CMK (cell line): ENCODE measurements around the gene RNF213.

Experiments used
- DNase-seq: peaks from one replicate; pipeline ENCODE4 v3.0.0-alpha.2; 2010; ENCODE audit warnings: low read depth

RNF213 gene

DNA sequence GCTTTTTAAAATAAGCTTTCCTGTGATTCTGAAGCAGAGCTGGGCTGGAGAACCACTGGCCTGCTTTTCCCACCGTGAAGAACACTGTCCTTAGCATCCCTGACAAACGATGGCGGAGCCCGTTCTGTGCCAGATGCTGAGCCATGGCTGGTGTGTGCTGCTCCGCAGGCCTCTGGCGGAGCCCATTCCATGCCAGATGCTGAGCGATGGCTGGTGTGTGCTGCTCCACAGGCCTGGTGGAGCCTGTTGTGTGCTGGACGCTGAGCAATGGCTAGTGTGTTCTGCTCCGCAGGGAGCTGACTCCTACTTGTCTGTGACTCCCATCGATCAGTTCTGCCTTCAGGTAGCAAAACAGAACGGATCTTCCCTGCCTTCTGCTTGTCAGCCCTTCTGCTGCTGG, 158.6 kb downstream of the RNF213 start:
- DNase-seq = no peak

DNA sequence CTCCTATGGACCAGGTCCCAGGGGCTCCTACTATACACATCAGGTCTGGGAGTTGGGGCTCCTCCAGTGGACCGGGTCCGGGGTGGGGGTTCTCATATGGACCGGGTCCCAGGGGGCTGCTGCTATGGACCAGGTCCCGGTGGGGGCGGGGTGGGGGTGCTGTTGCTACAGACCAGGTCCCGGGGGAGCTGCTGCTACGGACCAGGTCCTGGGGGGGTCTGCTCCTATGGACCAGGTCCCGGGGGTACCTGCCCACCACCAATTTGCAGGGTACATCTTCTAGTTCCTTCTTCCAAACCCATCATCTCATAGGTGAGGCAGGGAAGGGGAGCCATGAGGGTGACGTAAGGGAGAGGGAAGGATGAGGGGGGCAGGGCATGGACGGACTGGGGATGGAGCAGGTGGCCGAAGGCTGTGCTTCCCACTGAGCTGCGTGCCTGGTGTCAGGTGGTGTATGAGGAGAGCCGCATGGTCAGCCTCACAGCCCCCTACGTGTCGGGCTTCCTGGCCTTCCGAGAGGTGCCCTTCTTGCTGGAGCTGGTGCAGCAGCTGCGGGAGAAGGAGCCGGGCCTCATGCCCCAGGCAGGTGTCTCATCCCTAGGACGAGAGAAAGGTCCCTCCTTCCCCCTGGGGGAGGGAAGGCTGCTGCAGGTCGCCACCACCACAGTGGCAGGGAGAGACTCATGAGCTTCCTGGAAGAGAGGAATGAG, 160.9 kb downstream of the RNF213 start:
- no peak for DNase-seq

DNA sequence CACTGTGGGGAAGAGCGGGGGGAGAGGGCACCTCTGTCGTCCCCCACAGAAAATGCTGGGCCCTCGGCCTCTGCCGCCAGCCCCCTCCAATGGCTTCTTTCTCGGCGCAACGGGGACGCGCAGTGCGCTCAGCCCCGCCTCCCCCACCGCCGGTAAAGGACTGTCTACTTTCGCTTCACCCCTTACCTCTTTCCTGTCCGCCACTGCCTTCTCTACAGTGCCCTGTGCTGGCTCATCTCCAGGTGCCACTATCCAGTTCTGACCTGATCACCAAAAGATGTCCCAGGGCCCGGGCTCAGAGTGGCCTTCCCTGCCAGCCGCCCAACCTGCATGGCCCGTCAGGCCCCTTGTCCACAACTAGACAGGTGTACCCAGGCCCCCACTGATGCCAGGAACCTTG, 161.6 kb downstream of the RNF213 start:
- DNase-seq = no peak

DNA sequence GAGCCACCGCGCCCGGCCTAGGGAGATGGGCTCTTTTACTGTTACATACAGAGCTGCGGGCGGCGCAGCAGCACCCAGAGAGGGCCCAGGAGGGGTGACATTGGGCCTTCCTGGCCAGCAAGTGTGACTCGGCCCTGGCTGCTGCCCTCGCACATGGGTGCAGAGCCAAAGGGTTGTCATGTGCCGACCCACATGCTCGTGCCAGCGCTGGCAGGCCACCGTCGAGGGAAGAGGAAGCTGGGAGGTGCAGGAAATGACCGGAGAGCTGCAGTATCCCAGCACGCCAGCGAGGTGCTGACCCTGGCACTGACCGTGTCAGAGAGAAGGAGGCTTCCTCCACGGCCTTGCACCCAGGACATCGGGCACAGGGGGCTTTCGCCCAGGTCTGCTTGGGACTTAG, 162.3 kb downstream of the RNF213 start:
- no peak for DNase-seq

GRCh38 chr17:80423536-80424225, 163.0 kb downstream of the RNF213 start:
- no peak for DNase-seq

DNA sequence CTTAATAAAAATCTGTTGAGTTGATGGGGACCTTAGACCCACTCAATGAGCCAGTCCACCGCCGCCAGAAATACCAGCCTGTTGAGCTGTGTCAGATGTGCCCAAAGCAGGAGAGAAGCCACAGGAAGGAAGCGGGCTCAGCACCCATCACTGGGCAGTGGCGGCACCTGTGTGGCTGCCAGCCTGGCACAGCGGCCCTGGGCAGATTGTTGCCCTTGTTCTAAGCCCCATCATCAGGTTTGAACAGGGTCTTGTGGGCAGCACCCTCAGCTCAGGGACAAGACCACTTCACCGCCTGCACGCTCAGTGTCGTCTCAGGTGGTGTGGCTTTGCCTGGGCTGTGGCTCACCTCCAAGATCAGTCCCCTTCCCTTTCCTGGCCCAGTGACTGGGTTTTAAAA, 163.6 kb downstream of the RNF213 start:
- DNase-seq = no peak

DNA sequence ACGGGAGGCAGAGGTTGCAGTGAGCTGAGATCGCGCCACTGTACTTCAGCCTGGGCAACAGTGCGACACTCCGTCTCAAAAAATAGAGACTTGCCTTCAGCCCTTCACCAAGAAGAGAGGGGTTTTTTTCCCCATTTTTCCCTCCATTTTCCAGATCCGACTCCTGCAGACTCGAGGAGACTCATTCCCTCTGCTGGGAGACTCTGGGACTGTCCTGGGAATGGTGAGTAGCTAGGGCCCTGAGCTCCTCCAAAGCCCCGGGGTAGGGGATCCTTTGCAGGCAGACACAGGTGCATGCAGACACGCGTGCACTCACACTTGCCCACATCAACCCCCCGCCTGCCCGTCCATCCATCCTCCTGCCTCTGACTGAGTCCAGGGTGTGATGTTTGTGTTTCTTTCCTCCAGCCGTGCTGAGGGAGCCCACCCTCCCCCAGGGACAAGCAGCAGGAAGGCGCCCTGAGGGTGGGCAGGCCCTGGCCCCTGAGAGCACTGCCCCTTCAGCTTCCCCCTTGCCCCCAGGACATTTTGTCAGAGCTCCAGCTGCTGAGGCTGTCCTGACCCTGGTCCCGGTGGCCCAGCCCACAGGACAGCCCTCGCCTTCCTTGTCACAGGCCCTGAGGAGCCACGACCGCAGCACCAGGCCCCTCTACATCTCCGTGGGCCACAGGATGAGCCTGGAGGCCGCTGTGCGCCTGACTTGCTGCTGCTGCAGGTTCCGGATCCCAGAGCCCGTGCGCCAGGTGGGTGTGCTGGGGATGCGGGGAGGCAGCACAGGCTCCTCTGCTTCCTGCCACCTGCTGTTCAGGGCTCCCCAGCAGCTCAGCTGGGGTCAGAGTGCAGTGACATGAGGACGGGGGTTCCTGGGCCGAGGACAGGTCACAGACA, 164.5 kb downstream of the RNF213 start:
- DNase-seq = no peak

DNA sequence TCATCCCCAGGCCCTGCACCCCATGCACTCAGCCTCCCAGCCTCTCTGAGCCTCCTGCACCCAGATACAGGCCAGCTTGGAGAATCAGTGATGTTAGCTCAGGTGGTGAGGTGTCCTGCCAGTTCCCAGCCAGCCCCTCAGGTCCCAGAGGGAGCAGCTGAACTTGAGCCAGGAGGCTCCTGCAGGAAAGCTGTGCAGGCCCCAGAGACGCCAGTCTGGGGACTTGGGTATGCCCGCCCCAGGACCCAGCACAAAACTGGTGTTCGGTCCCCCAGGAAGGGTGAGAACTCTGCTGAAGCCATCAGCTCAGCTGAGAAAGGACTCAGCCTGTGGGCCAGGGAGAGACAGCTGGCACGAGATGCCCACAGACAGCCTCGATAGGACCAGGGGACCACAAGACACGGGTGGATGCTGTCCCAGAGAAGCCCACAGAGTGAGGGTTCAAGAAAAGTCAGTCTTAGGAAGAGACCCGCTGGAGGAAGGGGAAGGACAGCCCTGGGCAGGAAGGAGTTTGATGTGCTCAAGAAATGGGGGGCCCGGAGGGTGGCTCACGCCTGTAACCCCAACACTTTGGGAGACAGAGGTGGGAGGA, 165.3 kb downstream of the RNF213 start:
- DNase-seq = no peak

DNA sequence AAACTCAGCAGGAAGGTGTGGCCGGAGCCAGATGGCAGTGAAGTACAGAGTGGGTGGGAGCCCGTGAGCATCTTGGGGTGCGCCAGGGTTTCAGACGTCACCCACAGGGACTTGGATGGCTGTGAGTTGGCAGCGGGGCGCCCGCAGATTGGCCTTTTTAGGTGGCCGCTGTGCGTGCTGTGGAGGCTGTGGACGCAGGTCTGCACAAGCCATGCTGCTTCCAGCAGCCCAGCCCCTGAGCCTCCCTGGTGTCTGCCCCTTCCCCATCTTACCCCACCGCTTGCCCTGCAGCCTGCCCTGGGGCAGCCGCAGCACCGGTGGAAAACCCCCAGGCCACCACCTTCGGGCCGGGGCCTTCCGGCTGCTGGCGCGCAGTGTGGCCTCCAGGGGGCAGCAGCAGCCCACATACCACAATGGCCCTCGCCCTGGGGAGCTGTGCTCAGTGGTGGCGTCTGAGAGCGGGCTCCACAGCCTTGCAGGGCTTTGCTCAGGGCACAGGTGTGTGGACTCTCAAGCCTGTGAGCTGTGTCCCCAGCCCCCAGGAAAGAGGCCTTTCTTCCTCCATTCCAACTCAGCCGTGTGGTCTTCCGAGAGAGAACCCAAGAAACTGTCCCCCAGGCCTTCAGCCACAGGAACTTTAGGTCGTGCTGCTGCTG, 166.1 kb downstream of the RNF213 start:
- DNase-seq = peak; percentile 51

DNA sequence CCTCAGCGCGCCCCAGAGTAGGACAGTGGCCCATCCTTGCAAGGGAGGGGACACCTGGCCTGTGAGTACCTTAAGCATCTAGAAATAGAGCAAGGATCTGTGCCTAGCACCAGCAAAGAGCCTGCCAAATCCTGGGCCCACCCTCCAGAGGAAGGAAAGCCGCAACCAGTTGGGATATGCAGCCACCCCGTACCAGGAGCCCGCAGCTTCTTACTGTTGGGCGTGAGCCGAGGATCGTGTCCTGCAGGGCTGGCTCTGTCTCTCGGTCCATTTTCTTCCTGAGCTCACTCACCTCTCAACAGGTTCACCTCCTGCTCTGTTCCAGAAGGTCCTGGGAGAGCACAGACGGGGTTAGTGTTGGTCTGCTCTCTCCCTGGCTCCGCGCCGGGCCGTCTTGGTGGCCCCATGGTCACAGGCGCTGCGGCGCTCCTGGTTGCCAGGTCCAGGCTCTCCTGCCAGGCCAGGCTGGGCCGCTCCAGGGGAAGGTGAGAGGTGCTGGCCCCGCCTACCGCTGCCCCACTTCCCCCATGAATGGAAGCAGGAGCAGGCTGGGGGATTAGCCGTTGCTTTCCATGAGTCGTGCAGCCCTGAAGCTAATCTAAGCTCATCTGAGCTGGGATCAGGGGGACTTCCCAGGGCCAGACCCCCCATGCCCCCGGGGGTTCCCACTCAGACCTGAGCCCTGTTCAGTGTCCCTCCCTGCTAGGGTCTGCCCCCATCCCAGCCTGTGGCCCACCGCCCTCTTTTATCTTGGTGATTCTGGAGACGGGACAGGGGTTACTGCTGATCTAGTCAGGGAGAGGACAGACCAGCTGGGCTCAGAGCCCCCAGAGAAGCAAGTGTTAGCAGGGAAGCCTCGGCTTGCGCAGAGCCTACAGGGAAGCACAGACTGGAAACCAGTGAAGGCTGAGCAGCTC, 167.0 kb downstream of the RNF213 start:
- DNase-seq = no peak

- no peak for DNase-seq
Measured at GRCh38 chr17:80428363-80428762, 167.7 kb downstream of the RNF213 start.

GRCh38 chr17:80428796-80429195, 168.1 kb downstream of the RNF213 start:
- DNase-seq = no peak

GRCh38 chr17:80429356-80430275, 169.0 kb downstream of the RNF213 start:
- no peak for DNase-seq

- DNase-seq = no peak
Measured at GRCh38 chr17:80430446-80431245, 170.0 kb downstream of the RNF213 start.

DNA sequence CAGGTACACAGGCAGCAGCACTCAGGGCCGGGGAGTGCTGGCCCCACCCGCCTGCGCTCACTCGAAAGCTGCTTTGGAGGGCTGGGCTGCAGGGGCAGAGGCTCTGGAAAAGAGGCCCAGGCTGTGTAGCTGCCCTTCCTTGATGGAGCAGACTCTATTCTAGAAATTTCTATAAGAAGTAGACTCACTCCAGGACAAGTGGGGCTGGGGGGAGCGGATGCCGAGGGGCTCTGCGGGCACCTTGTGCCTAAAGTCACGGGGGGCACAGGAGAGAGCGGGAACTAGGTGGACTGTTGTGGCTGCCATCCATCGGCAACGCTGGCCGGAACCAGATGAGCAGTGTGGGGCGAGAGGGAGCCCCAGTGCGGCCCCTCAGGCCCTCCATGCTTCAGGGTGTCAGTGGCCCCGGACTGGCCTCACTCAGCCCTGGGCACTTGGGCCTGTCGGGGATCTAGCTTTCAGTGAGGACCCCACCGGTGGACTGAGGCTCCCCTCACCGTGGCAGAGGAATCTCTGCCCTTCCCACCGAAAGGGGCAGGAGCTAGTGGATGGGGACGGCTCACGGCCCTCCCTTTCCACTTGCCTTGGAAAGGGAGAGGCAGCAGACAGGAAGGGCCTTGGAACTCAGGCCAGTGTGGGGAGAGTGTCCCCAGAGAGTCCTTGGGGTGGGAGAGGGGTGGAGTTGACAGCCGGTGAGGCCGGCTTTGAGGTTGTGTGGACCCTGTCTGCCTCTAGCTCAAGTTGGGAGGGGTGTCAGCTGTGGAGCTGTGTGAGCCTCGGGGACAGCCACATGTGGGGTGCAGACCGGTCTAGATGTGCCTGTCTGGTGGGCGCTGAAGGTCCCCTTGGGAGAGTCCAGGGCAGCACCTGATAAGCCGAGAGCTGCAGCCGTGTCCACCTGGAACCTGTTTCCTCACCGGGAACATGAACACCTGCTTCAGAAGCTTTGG, 170.9 kb downstream of the RNF213 start:
- no peak for DNase-seq

DNA sequence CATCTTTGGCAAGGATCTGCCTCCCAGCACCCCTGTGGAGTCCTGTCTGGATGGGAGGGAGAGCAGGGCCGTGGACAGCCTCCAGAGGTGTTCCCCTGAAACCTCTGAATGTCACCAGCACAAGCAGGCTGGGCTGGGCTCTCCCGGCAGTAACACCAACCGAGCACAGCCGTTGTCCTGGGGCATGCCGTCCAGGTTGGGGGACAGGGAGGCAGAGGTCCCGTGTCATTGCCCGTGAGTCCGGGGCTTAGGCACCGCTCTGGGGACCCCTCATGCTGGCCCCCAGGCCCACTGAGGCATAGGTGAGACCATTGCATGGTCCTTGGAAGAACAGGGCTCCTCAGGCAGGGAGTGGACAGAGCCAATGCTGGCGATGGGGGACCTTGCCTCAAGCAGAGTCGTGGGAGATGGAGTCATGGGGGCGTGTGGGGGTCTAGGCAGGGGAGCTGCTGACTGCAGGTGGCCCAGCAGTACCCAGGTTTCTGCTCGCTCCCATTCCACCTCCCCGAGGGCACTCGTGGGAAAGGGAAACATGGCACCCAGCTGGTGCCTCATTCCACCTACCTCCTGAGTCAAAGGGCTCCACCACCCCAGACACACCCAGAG, 171.8 kb downstream of the RNF213 start:
- DNase-seq = no peak

GRCh38 chr17:80432961-80433550, 172.4 kb downstream of the RNF213 start:
- no peak for DNase-seq
